SK-N-MC (cell line): ENCODE data around the gene DNPEP.

Source experiments
- EZH2 ChIP-seq: fragments of 200-600 bp; sonication (generic); IDR thresholded peaks from one replicate; pipeline ENCODE4 v1.6.1; 2017; ENCODE audit warnings: antibody characterized with exemption
- FOXP2 ChIP-seq: optimal IDR thresholded peaks from 2 replicates; pipeline ENCODE3; 2011; ENCODE audit warnings: mild to moderate bottlenecking, moderate library complexity; ENCODE audit not compliant: insufficient read depth; ENCODE audit errors: extremely low read length, control extremely low read depth
- POLR2AphosphoS5 ChIP-seq: IDR thresholded peaks from 2 replicates; pipeline ENCODE4 v1.6.1; 2012; ENCODE audit warnings: mild to moderate bottlenecking, low read depth, low read length, borderline replicate concordance

DNA sequence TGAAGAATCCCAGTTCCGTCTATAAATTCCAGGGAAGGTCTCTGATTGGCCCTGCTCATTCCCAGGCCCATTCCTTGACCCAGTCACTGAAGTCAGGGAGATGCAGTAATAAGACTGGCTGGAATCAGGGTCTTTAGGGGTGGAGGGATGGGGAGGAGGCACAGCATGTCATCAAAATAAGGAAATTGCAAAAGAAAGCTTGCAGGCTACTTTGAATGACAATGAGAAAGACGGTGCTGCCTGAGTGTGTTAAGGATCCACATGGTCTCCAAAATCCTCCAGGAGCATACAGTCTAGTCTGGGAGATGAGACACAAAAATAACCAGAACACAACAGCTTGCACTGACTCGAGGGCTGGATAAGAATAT lies 28.5 kb upstream of the DNPEP start:
- TF ChIP-seq POLR2AphosphoS5 = no peak
- TF ChIP-seq EZH2 = no peak
- no peak for TF ChIP-seq FOXP2
